Keratinocyte (primary cell): ENCODE results near the gene EML1.

ENCODE experiments used
- EZH2 ChIP-seq: IDR thresholded peaks from one replicate; pipeline ENCODE4 v1.6.1; 2012; ENCODE audit warnings: inconsistent platforms, mild to moderate bottlenecking, low read length, moderate library complexity
- TF ChIP-seq, protein P1 (sequence below), 3 experiments: IDR thresholded peaks in 1 of 3; conservative IDR thresholded peaks in 1 of 3; optimal IDR thresholded peaks in 1 of 3; 2 replicates in 2 of 3; 3 replicates in 1 of 3; pipeline versions ENCODE3 to v1.5.1; 2011; ENCODE audit warnings: low read length in 3 of 3, mild to moderate bottlenecking in 3 of 3, moderate library complexity in 2 of 3, control low read depth in 1 of 3, inconsistent platforms in 1 of 3; ENCODE audit not compliant: insufficient read depth in 2 of 3; ENCODE audit errors: extremely low read depth in 1 of 3

DNA sequence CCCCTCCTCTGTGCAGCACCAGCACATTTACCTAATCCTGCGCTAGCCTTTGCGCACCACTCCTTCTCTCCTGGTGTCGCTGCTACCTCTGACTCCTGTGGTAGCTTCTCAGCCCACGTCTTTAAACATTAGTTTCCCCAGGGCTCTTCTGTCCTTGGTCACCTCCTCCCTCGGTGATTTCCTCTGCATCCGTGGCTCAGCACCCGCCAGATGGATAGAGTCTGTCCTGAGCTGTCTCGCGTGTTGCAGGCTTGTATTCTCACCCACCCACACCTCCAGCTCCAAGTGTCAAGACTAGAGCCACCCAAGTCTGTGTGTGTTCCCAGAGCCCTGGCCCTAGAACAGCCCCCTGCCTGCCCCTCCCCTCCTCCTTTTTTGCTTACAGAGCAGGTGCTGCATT lies 83.2 kb downstream of the EML1 start:
- TF ChIP-seq, protein P1, sequence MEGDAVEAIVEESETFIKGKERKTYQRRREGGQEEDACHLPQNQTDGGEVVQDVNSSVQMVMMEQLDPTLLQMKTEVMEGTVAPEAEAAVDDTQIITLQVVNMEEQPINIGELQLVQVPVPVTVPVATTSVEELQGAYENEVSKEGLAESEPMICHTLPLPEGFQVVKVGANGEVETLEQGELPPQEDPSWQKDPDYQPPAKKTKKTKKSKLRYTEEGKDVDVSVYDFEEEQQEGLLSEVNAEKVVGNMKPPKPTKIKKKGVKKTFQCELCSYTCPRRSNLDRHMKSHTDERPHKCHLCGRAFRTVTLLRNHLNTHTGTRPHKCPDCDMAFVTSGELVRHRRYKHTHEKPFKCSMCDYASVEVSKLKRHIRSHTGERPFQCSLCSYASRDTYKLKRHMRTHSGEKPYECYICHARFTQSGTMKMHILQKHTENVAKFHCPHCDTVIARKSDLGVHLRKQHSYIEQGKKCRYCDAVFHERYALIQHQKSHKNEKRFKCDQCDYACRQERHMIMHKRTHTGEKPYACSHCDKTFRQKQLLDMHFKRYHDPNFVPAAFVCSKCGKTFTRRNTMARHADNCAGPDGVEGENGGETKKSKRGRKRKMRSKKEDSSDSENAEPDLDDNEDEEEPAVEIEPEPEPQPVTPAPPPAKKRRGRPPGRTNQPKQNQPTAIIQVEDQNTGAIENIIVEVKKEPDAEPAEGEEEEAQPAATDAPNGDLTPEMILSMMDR (optimal IDR thresholded peaks at IDR 0.05 in 1 of 3, IDR thresholded peaks at IDR 0.05 in 1 of 3, conservative IDR thresholded peaks at IDR 0.05 in 1 of 3; ENCODE audit: extremely low read depth in 1 of 3, insufficient read depth in 2 of 3, low read length in 3 of 3), result no peak
- TF ChIP-seq EZH2, result no peak
